ENCODE measurements around the gene ASIC1. TPM values are rescaled to one million over a fixed set of nuclear protein-coding genes. Genes with fewer than 3 reads are reported as not detected.
"Not testable (repeated sequence)": the region's sequence is repeated elsewhere in the genome, so short reads cannot be mapped to it uniquely, and the experiment has no call there.

ASIC1 gene
- total RNA-seq, 2 experiments from 2014 or later = 0.59 TPM; not detected in 1

DNA sequence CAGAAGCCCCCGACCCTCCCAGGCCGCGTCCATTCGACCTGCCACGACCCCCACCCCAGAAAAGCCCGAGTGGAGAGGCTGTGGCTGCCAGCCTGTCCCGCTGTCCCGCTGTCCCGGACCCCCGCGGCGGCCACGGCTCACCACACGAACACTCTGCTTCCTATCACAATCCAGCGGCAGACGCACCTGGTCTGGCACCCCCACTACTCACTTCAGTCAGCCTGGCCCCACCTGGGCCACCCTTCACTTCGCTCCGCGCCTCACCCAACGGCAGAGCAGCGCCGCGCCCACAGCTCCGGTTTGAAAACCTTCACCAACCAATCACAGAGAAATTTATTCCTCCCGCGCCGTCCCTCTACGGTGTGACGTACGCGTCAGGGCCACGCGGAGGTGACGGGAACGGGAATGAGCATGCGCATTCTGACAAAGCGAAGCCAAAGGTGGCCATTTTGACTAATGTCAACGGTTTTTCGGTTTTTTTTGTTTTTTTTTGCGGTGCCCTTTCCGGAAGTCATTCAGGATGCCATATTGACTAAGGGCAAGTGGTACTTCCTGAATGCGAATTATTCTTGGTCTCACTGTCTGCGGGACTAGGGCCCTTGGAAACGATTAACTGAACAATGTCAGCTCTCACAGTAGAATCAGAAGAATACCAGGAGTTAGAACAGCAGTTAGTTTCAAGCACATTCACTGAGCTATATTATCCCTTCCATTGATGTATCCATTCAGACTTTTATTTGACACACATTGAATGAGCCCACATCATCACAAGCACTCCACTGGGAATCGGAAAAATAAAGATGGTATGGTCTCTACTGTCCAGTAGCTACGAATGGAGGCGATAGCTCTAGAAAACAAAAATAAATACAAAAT lies 32.0 kb upstream of the ASIC1 start, which contains the start of gene RACGAP1:
RACGAP1 (minus strand) TSS at position 308 of the 873 bp plus-strand sequence. CDS start 8,779 bp downstream, outside the sequence.
- POLR2A ChIA-PET = interaction anchor here (0.6 to 2.6 kb wide), 16 partner anchors 9 to 362 kb away, joined by 3 to 29 read pairs (median 4); partner anchors contain the start of genes CERS5, COX14 and SMARCD1

GRCh38 chr12:50026691-50027090 lies 30.7 kb upstream of the ASIC1 start:
- peak overlapping the region; percentile 87; the same call in 1 of the 2 replicates for H2AFZ ChIP-seq (ENCODE audit: low read length)

More for the DNA sequence above, 32.0 kb upstream of the ASIC1 start, which contains the start of gene RACGAP1:
- Histone ChIP-seq H4K20me1 (ENCODE audit: insufficient read depth, low read length) (peaks cover 18% of the 10 kb centered on the region), H3K27ac (ENCODE audit: low read depth, low read length, poor library complexity, severe bottlenecking) (peak within 1 kb of the TSS; percentile 76), H2AFZ (ENCODE audit: low read length) (peak within 1 kb of the TSS; percentile 87), H3K9me3 (ENCODE audit: low read length) (no peaks in the 10 kb centered on the region), H3K4me1 (ENCODE audit: insufficient read depth, low read length, poor library complexity, severe bottlenecking) (peaks cover 42% of the 10 kb centered on the region), H3K4me3 (ENCODE audit: low read depth, low read length, poor library complexity, severe bottlenecking) (peak within 1 kb of the TSS; percentile 95), H3K79me2 (ENCODE audit: insufficient read depth, low read depth, low read length) (peaks cover 48% of the 10 kb centered on the region), H3K9me2 (ENCODE audit: insufficient read depth, low read length) (no peaks in the 10 kb centered on the region), H3K4me2 (ENCODE audit: low read length) (peak within 1 kb of the TSS; percentile 74), H3K36me3 (ENCODE audit: insufficient read depth, low read length) (peaks cover 32% of the 10 kb centered on the region)
- TF ChIP-seq, protein P1, sequence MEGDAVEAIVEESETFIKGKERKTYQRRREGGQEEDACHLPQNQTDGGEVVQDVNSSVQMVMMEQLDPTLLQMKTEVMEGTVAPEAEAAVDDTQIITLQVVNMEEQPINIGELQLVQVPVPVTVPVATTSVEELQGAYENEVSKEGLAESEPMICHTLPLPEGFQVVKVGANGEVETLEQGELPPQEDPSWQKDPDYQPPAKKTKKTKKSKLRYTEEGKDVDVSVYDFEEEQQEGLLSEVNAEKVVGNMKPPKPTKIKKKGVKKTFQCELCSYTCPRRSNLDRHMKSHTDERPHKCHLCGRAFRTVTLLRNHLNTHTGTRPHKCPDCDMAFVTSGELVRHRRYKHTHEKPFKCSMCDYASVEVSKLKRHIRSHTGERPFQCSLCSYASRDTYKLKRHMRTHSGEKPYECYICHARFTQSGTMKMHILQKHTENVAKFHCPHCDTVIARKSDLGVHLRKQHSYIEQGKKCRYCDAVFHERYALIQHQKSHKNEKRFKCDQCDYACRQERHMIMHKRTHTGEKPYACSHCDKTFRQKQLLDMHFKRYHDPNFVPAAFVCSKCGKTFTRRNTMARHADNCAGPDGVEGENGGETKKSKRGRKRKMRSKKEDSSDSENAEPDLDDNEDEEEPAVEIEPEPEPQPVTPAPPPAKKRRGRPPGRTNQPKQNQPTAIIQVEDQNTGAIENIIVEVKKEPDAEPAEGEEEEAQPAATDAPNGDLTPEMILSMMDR (conservative IDR thresholded peaks at IDR 0.05; ENCODE audit: low read length) = no peak
- no peak for TF ChIP-seq EZH2phosphoT487 (IDR thresholded peaks at IDR 0.05; ENCODE audit: borderline replicate concordance, low read depth, low read length)
- intact Hi-C loops (cut with micrococcal nuclease; ENCODE audit: unreplicated experiment) = loop anchor here (2.0 kb wide), 1 partner anchor 19 kb away; no protein-coding TSS in a partner anchor
- CTCF ChIA-PET (ENCODE audit: unreplicated experiment) = interaction anchor here (0.6 to 1.8 kb wide), 3 partner anchors 14 to 197 kb away, joined by 3 to 9 read pairs (median 5); partner anchors contain the start of gene NCKAP5L
- no TSS peak for BruUV-seq (replicated peaks)
- DNase-seq (ENCODE audit: low spot score) = peak; percentile 100

GRCh38 chr12:50030449-50030848 lies 26.9 kb upstream of the ASIC1 start:
- ChIA-PET POLR2A (interaction anchor here (0.6 to 1.0 kb wide), 3 partner anchors 19 to 608 kb away, joined by 3 read pairs; no protein-coding TSS in a partner anchor), CTCF (ENCODE audit: unreplicated experiment) (interaction anchor here (0.7 to 1.2 kb wide), 2 partner anchors 18 to 40 kb away, joined by 3 read pairs; no protein-coding TSS in a partner anchor)
- H3K9me3 ChIP-seq (ENCODE audit: low read length); intact Hi-C loops (cut with micrococcal nuclease; ENCODE audit: unreplicated experiment); H3K79me2 ChIP-seq (ENCODE audit: insufficient read depth, low read depth, low read length); H3K9me2 ChIP-seq (ENCODE audit: insufficient read depth, low read length); H2AFZ ChIP-seq (ENCODE audit: low read length); H3K4me2 ChIP-seq (ENCODE audit: low read length); H3K4me1 ChIP-seq (ENCODE audit: insufficient read depth, low read length, poor library complexity, severe bottlenecking); DNase-seq (ENCODE audit: low spot score); BruUV-seq (replicated peaks); H3K4me3 ChIP-seq (ENCODE audit: low read depth, low read length, poor library complexity, severe bottlenecking); H4K20me1 ChIP-seq (ENCODE audit: insufficient read depth, low read length); H3K27ac ChIP-seq (ENCODE audit: low read depth, low read length, poor library complexity, severe bottlenecking); H3K36me3 ChIP-seq (ENCODE audit: insufficient read depth, low read length): not testable (repeated sequence)

More at GRCh38 chr12:50026691-50027090, 30.7 kb upstream of the ASIC1 start:
- H3K36me3 ChIP-seq (ENCODE audit: insufficient read depth, low read length) = peaks cover 19% of the 10 kb centered on the region
- ChIA-PET POLR2A (interaction anchor here (0.7 to 1.1 kb wide), 3 partner anchors 11 to 85 kb away, joined by 3 to 6 read pairs (median 3); partner anchors contain the start of gene COX14), CTCF (ENCODE audit: unreplicated experiment) (interaction anchor here (1.8 kb wide), 2 partner anchors 12 to 20 kb away, joined by 5 to 9 read pairs; no protein-coding TSS in a partner anchor)
- no TSS peak for BruUV-seq (replicated peaks)
- peaks cover 8% of the 10 kb centered on the region; the same call in 1 of the 2 replicates for H4K20me1 ChIP-seq (ENCODE audit: insufficient read depth, low read length)
- no peak overlapping the region for H3K27ac ChIP-seq (ENCODE audit: low read depth, low read length, poor library complexity, severe bottlenecking)
- TF ChIP-seq EZH2phosphoT487 (IDR thresholded peaks at IDR 0.05; ENCODE audit: borderline replicate concordance, low read depth, low read length) = no peak
- TF ChIP-seq, protein P1 (conservative IDR thresholded peaks at IDR 0.05; ENCODE audit: low read length) = no peak
- H3K9me2 ChIP-seq (ENCODE audit: insufficient read depth, low read length) = no peaks in the 10 kb centered on the region
- peaks cover 30% of the 10 kb centered on the region for H3K4me1 ChIP-seq (ENCODE audit: insufficient read depth, low read length, poor library complexity, severe bottlenecking)
- H3K4me2 ChIP-seq (ENCODE audit: low read length) = no peak overlapping the region
- intact Hi-C loops (cut with micrococcal nuclease; ENCODE audit: unreplicated experiment) = no loop called here
- H3K9me3 ChIP-seq (ENCODE audit: low read length) = no peaks in the 10 kb centered on the region
- H3K79me2 ChIP-seq (ENCODE audit: insufficient read depth, low read depth, low read length) = peaks cover 36% of the 10 kb centered on the region
- no peak for DNase-seq (ENCODE audit: low spot score)
- no peak overlapping the region for H3K4me3 ChIP-seq (ENCODE audit: low read depth, low read length, poor library complexity, severe bottlenecking)

Measured in OCI-LY7 (cell line).